ENCODE measurements around the gene CSTF1. TPM values are rescaled to one million over a fixed set of nuclear protein-coding genes. Genes with fewer than 3 reads are reported as not detected.

The CSTF1 gene
- total RNA-seq, 1 experiment from 2014 or later: 44.5 TPM

DNA sequence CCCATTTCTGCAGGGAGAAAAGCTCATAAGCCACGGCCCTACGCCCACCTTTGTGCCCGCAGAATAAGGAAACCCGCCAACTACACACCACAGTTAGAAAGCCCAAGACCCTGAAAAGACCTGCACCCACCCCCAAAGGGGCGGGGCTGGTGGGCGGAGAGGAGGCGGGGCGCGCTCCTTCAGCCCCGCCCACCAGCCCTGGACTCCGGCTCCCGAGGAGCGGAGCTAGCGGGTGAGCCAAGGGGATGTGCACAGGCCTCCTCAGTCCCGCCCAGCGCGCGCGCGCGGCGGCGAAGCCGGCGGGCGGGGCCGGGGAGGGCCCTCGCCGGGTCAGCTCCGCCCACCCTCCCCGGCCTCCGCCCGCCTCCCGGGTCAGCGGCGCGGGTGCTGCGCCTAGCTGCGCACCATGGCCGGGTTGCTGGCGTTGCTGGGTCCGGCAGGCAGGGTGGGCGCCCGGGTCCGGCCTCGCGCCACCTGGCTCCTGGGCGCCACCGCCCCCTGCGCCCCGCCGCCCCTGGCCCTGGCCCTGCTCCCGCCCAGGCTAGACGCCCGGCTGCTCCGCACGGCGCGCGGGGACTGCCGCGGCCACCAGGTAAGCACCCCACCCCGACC lies 33.7 kb upstream of the CSTF1 start, which contains the start of gene FAM210B:
TSS of gene FAM210B (plus strand) at position 375 of the 612 bp plus-strand sequence. CDS start at position 407, 32 bp downstream.
- Histone ChIP-seq H2AFZ (ENCODE audit: low read depth, low read length, poor library complexity, severe bottlenecking) (peak within 1 kb of the TSS; percentile 88), H3K79me2 (ENCODE audit: insufficient read depth, low read length) (no peaks in the 10 kb centered on the region), H3K4me1 (ENCODE audit: control insufficient read depth in 1 of 2, insufficient read depth in 2 of 2, low read length in 2 of 2) (peaks cover 7 to 21% of the 10 kb centered on the region in 2 experiments), H3K4me3 (replicated peaks in 1 of 2; ENCODE audit: low read depth in 1 of 2, low read length in 2 of 2) (peak within 1 kb of the TSS; percentile 72 to 77), H4K20me1 (ENCODE audit: insufficient read depth) (no peaks in the 10 kb centered on the region), H3K4me2 (ENCODE audit: low read length) (peak within 1 kb of the TSS; percentile 88), H3K9ac (ENCODE audit: low read length) (peak within 1 kb of the TSS; percentile 70), H3K27me3 (ENCODE audit: insufficient read depth, low read length) (no peaks in the 10 kb centered on the region), H3K27ac (ENCODE audit: low read depth, low read length) (peak within 1 kb of the TSS; percentile 32; the same call in 1 of the 2 replicates), H3K9me2 (ENCODE audit: insufficient read depth) (no peaks in the 10 kb centered on the region), H3K9me3 (ENCODE audit: control insufficient read depth in 1 of 2, insufficient read depth in 1 of 2, low read depth in 1 of 2, low read length in 2 of 2) (no peaks in the 10 kb centered on the region), H3K36me3 (ENCODE audit: control insufficient read depth in 1 of 2, insufficient read depth in 2 of 2, low read length in 2 of 2) (no peaks in the 10 kb centered on the region)
- peak; percentile 50 for TF ChIP-seq YY1 (IDR thresholded peaks at IDR 0.05; ENCODE audit: extremely low read depth, insufficient replicate concordance, low read depth, low read length)
- no peak for TF ChIP-seq EZH2 (IDR thresholded peaks at IDR 0.05)
- TF ChIP-seq, protein P1, sequence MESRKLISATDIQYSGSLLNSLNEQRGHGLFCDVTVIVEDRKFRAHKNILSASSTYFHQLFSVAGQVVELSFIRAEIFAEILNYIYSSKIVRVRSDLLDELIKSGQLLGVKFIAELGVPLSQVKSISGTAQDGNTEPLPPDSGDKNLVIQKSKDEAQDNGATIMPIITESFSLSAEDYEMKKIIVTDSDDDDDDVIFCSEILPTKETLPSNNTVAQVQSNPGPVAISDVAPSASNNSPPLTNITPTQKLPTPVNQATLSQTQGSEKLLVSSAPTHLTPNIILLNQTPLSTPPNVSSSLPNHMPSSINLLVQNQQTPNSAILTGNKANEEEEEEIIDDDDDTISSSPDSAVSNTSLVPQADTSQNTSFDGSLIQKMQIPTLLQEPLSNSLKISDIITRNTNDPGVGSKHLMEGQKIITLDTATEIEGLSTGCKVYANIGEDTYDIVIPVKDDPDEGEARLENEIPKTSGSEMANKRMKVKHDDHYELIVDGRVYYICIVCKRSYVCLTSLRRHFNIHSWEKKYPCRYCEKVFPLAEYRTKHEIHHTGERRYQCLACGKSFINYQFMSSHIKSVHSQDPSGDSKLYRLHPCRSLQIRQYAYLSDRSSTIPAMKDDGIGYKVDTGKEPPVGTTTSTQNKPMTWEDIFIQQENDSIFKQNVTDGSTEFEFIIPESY (IDR thresholded peaks at IDR 0.05; ENCODE audit: extremely low read depth, insufficient replicate concordance, low read length): no peak
- TF ChIP-seq CEBPB (IDR thresholded peaks at IDR 0.05; ENCODE audit: low read depth): no peak
- TF ChIP-seq ZFX (IDR thresholded peaks at IDR 0.05): no peak
- no peak for TF ChIP-seq JUND (IDR thresholded peaks at IDR 0.05)
- peak; percentile 45; the same call in 1 of the 2 replicates for TF ChIP-seq EGR1 (IDR thresholded peaks at IDR 0.05; ENCODE audit: low read depth)
- TF ChIP-seq POLR2A (IDR thresholded peaks at IDR 0.05; ENCODE audit: borderline replicate concordance, extremely low read depth, insufficient read depth, insufficient read length): no peak
- no peak for TF ChIP-seq REST (IDR thresholded peaks at IDR 0.05; ENCODE audit: low read depth)
- TF ChIP-seq EZH2phosphoT487 (IDR thresholded peaks at IDR 0.05; ENCODE audit: borderline replicate concordance): no peak
- TF ChIP-seq POLR2AphosphoS5 (IDR thresholded peaks at IDR 0.05; ENCODE audit: low read depth, low read length): peak; percentile 66
- no peak for TF ChIP-seq RAD21 (IDR thresholded peaks at IDR 0.05; ENCODE audit: low read depth)
- TF ChIP-seq TCF7L2 (IDR thresholded peaks at IDR 0.05; ENCODE audit: borderline replicate concordance, extremely low read depth, insufficient read depth, insufficient read length): no peak
- no peak for TF ChIP-seq ZNF274 (IDR thresholded peaks at IDR 0.05; ENCODE audit: low read depth, low read length)
- peak; percentile 73 for DNase-seq (ENCODE audit: low read depth, low spot score)
- peak; percentile 99 for ATAC-seq
- ChIA-PET POLR2A (interaction anchor here (0.8 to 1.4 kb wide), 2 partner anchors 9 to 33 kb away, joined by 4 to 5 read pairs; partner anchors contain the start of genes AURKA and CSTF1), RAD21 (ENCODE audit: low non-redundant PET in 1 of 2, low total read pairs in 2 of 2, uncharacterized antibody in 2 of 2, unreplicated experiment in 2 of 2) (no interaction called here), CTCF (interaction anchor here (0.8 to 1.2 kb wide), 3 partner anchors 33 to 155 kb away, joined by 3 to 5 read pairs (median 5); partner anchors contain the start of gene AURKA)
- BruUV-seq (replicated peaks): no TSS peak
- intact Hi-C loops (cut with micrococcal nuclease): no loop called here
